Endometrial microvascular endothelial cells (primary cell): Measurements from ENCODE around the gene ENTPD8. TPM values are rescaled to one million over a fixed set of nuclear protein-coding genes. Genes with fewer than 3 reads are reported as not detected.
"Not testable (repeated sequence)": the region's sequence is repeated elsewhere in the genome, so short reads cannot be mapped to it uniquely, and the experiment has no call there.

Experiments
- in situ Hi-C: cut with HindIII; loops from 2 replicates; pipeline ENCODE4 v1.10.0; 2017; ENCODE audit warnings: low sequenced_read_pairs, low pct_unique_long_range_greater_than_20kb; ENCODE audit errors: inconsistent ontology term
- total RNA-seq: library from RNA; depleted of rRNA; stranded (reverse); fragments of >200 nt; gene quantifications from one replicate; pipeline ENCODE4 v1.2.3, GENCODE V29; 2015; ENCODE audit errors: inconsistent ontology term

The ENTPD8 gene
- total RNA-seq, 1 donor from 2014 or later = not detected

- in situ Hi-C loops = no loop called here
These were observed 52.3 kb downstream of the ENTPD8 start for GRCh38 chr9:137388589-137389427.

GRCh38 chr9:137387891-137388560, 53.1 kb downstream of the ENTPD8 start:
- in situ Hi-C loops = no loop called here

- in situ Hi-C loops = no loop called here
These were observed 53.9 kb downstream of the ENTPD8 start for GRCh38 chr9:137387114-137387890.

GRCh38 chr9:137386507-137387113, 54.5 kb downstream of the ENTPD8 start:
- in situ Hi-C loops = not testable (repeated sequence)

- in situ Hi-C loops = no loop called here
These were observed 56.0 kb downstream of the ENTPD8 start for GRCh38 chr9:137385061-137385655.

Other genes with a start within 250 kb of the ENTPD8 start
- 8.8 TPM for gene TPRN, start 240.6 kb downstream of the ENTPD8 start, total RNA-seq
- gene TMEM203, start 235.7 kb downstream of the ENTPD8 start, total RNA-seq = 28.1 TPM
- gene NDOR1, start 235.7 kb downstream of the ENTPD8 start, total RNA-seq = 19.6 TPM
- gene RNF208, start 219.1 kb downstream of the ENTPD8 start, total RNA-seq = not detected
- gene CYSRT1, start 216.2 kb downstream of the ENTPD8 start, total RNA-seq = not detected
- not detected for gene RNF224, start 213.9 kb downstream of the ENTPD8 start, total RNA-seq
- not detected for gene SLC34A3, start 210.5 kb downstream of the ENTPD8 start, total RNA-seq
- gene TUBB4B, start 200.1 kb downstream of the ENTPD8 start, total RNA-seq = 1,061 TPM
- gene STPG3, start 190.1 kb downstream of the ENTPD8 start, total RNA-seq = not detected
- 72.0 TPM for gene NELFB, start 186.0 kb downstream of the ENTPD8 start, total RNA-seq
- 53.1 TPM for gene TOR4A, start 163.6 kb downstream of the ENTPD8 start, total RNA-seq
- 16.1 TPM for gene NRARP, start 139.1 kb downstream of the ENTPD8 start, total RNA-seq
- 4.0 TPM for gene EXD3, start 18.2 kb downstream of the ENTPD8 start, total RNA-seq
- gene NOXA1, start 18.0 kb downstream of the ENTPD8 start, total RNA-seq = 0.74 TPM
- gene NSMF, start 18.0 kb upstream of the ENTPD8 start, total RNA-seq = 43.8 TPM
- gene PNPLA7, start 109.0 kb upstream of the ENTPD8 start, total RNA-seq = under 0.01 TPM
- gene MRPL41, start 110.5 kb upstream of the ENTPD8 start, total RNA-seq = 107 TPM
- 37.2 TPM for gene DPH7, start 137.6 kb upstream of the ENTPD8 start, total RNA-seq
- 27.8 TPM for gene ZMYND19, start 149.2 kb upstream of the ENTPD8 start, total RNA-seq
- gene ARRDC1, start 164.3 kb upstream of the ENTPD8 start, total RNA-seq = 30.2 TPM
- 69.0 TPM for gene EHMT1, start 177.6 kb upstream of the ENTPD8 start, total RNA-seq